OCI-LY7 (cell line): Measurements from ENCODE around the gene SPRY4.

Experiments used
- CTCF ChIP-seq: fragments of 200-600 bp; sonication (generic); conservative IDR thresholded peaks from 2 replicates; pipeline ENCODE4 v1.5.1; 2014; ENCODE audit warnings: mild to moderate bottlenecking, antibody characterized with exemption, low read length, moderate library complexity, mixed read lengths
- EZH2phosphoT487 ChIP-seq: fragments of 200-600 bp; sonication (generic); IDR thresholded peaks from 2 replicates; pipeline ENCODE4 v1.6.1; 2018; ENCODE audit warnings: low read depth, borderline replicate concordance, mild to moderate bottlenecking, mixed run types, antibody characterized with exemption, low read length, moderate library complexity, mixed read lengths

DNA sequence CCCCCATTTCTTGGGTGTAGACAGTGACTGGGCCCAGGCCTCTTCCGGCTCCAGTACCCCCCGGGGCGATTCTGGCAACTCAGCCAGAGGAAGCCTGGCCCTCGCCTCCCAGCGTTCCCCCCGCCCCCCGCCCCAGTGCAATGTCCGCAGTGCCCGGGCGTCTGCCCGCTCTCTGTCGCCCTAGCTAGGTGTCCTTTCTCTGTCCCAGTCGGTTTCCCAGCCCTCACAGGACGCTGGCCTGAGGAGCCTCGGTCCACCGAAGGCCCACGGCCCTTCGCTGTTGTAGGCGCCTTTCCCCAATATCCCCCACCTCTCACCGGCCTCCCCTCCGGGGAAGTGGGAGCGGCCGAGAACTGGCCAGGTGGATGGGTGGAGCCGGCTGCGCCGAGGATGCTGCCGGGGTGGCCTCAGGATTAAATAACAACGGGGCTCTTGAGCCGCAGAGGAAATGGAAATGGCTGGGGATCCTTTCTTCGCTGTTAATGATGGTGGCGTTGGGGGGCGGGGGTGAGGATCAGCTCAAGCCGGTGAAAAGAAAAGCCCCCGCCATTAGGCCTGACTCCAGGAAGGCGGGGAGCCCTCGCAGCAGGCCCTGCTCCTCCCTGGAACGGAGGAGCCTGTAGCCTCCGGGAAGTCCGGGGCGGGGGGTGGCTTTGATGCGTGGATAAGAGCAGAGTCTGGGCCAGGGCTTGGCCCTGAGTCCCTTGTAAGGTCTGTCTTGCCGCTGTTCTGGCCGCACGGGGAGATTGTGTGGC, 1.1 kb upstream of the SPRY4 start:
- no peak for TF ChIP-seq CTCF
- no peak for TF ChIP-seq EZH2phosphoT487
